ENCODE measurements around the gene DNAJC15.

DNAJC15 gene

DNA sequence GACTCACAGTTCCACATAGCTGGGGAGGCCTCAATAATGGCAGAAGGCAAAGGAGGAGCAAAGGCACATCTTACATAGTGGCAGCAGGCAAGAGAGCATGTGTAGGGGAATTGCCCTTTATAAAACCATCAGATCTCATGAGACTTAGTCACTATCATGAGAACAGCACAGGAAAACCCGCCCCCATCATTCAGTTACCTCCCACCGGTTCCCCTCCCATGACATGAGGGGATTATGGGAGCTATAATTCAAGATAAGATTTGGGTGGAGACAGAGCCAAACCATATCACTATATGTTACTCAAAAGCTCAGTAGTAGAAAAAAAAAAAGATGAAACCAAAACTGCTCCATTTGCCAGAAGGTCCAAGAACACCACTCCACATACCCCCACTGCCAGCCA lies 58.5 kb downstream of the DNAJC15 start:
- in situ Hi-C loops (cut with MboI; ENCODE audit: low sequenced_read_pairs), result no loop called here

DNA sequence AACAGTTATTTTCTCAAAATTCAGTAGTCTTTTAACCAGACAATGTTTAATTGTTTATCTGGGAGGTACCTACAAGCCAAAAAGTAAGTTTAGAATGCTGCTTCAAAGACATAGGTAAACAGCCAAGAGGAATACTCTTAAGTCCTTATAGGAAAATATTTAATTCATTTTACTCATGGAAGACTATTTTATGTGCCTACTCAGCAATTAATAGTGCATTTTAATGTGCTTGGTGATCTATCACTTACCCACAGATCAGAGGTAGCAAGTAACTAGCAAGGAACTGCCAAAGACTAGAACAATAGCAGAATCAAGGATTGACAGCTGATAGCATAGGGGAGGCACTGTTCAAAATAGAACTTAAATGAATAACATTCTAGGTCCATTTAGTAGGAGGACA lies 60.4 kb downstream of the DNAJC15 start:
- in situ Hi-C loops (cut with MboI; ENCODE audit: low sequenced_read_pairs), result no loop called here

DNA sequence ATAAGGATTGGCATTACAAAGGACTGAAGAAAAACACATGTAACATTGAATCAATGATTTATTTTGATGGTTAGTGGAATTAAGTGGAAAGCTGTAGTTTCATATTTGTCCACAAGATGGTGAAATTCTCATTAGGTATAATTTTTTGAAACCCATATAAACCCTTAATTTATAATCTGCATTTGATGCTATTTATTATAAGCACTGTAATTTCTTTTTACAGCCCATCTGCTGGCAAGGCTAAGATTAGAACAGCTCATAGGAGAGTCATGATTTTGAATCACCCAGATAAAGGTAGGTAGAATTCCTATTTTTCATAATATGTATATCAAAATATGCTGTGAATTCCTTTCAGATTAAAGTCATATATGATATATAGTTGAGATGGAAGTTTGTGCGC lies 62.2 kb downstream of the DNAJC15 start:
- in situ Hi-C loops (cut with MboI; ENCODE audit: low sequenced_read_pairs), result no loop called here

DNA sequence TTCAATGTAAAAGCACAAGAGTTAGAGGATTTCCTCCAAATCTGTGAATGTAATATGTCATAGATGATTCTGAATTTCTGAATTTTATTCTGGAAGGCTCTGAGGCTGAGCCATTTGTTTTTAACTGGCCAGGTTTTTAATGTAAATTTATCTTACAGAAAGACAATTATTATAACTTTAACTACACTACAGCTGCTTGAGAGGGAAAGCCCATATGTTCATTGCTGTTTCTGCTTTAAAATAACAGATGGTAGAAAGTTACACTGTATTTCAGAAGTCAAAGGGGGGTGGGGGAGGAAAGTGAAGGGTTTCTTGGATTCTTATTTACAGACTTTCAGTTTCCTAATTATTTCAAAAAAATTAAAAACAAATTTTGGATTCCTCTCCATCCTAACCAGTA lies 62.8 kb downstream of the DNAJC15 start:
- in situ Hi-C loops (cut with MboI; ENCODE audit: low sequenced_read_pairs), result no loop called here

DNA sequence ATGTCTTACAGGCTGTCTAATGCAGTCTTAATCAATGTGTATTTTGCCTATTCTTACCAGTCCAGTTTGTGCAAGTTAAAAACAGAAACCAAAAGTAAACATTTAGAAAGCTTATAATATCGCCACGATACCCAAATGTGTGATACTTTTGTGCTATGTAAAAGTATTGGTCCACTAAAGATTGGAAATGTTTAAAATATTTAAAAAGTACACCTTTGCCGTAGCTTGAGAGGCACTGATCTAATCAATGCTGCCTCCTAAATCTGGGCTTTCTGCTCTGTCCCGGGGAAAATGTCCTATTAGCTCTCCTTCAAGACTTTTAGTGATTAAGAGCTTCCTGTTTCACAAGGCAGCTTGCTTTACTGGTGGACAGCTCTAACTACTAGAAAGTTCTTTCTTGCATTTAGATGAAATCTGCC lies 64.7 kb downstream of the DNAJC15 start:
- in situ Hi-C loops (cut with MboI; ENCODE audit: low sequenced_read_pairs), result no loop called here

DNA sequence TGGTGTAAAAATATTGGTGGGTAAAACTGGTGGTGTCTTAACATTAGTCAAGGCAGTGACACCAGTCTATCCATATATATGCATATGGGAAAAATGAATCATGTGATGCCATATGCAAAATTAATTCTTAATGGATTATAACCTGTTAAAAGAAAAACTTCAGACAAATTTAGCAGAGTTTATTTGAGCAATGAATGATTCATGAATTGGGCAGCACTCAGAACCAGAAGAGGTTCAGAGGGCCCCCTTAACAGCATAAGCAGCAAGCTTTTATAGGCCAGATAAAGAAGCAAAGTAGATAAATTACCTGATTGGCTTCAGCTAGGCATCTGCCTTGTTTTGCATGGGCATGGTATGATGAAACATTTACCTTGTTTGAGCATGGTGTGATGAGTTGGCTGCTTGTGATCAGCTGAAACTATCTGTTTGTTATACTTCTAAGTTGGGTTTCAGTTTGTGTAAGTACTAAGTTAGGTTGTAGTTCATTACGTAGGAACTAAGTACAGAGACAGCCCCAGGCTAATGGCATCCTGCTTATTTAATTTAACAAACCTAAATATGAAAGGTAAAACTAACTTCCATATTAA lies 66.6 kb downstream of the DNAJC15 start:
- in situ Hi-C loops (cut with MboI; ENCODE audit: low sequenced_read_pairs), result no loop called here

DNA sequence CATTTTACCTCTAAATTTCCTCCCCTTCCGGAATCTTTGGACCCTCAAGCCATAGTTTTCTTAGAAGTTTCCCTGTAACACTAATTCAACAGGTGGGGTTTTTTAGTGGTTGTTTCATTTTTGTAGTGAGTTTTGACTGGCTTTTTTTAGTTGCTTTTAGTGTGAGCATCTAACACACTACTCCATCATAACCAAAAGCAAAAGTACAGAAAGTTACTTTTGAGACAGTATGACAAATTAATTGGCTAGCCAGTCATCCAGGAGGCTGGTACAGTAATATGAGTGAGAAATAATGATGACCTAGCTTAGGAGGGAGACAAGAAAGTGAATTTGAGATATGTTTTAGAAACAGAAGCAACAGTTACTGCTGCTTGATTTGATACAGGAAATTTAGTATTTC lies 71.5 kb downstream of the DNAJC15 start:
- in situ Hi-C loops (cut with MboI; ENCODE audit: low sequenced_read_pairs), result no loop called here

DNA sequence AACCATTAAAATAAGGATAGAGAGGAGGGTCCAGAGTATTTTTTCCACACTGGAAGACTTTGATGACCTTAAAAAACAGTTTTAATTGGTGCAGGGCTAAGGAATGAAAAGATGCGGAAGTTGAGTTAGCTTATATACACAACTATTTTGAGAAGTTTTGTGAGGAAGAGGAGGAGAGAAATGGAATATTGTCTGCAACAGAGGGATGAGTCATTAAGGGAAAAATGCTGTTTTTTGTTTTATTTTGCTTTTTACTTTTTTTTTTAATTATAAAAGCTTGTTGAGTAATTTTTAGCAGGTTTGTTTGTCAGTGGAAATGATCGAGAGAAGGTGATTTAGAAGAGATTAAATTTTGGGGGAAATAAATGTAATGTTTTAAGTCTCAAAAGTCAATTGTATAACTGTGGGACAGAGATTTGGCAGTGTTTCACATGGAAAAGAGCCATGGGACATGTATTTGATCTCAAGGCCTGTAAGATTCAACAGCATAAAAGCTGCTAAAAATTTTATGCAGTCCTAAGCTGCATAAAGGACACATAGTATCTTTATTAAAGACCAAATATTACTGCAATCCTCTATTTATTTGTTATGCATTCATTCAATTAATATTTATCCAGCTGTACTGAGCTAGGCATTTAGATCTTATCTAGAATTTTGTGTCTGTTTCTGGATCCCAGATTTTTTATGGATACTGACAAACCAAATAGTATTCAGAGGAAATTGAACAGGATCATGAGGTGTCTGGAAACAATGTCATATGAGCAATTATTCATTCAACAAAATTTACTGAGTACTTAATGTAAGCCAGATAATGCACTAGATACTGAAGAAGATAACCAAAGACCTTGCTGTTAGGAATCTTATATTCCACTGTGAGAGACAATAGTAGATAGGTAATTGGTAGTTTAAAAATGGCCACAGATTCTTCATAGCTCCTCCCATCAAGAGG lies 72.7 kb downstream of the DNAJC15 start:
- in situ Hi-C loops (cut with MboI; ENCODE audit: low sequenced_read_pairs), result no loop called here

DNA sequence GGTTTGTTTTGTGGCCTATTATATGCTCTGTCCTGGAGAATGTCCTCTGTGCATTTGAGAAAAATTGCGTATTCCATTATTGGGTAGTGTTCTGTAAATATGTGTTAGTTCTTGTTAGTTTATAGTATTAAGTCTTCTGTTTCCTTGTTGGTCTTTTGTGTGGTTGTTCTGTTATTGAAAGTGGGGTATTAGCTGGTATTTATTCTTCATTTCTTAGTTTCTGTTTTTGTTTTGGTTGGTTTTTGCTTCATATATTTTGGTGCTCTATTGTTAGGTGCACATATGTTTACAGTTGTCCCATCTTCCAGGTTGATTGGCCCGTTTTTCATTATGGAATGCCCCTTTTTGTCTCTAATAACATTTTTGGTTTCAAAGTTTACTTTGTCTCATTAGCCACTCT lies 77.3 kb downstream of the DNAJC15 start:
- in situ Hi-C loops (cut with MboI; ENCODE audit: low sequenced_read_pairs), result no loop called here

DNA sequence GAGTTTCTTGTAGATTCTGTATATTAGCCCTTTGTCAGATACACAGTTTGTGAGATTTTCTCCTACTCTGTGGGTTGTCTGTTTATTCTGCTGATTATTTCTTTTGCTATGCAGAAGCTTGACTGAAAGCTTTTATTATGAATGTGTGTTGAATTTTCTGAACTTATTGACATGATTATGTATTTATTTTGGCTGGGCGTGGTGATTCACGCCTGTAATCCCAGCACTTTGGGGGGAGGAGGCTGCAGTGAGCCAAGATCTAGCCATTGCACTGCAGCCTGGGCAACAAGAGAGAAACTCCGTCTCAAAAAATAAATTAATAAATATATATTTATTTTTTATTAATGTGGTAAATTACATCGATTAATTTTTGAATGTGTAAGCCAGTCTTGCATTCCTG lies 78.9 kb downstream of the DNAJC15 start:
- in situ Hi-C loops (cut with MboI; ENCODE audit: low sequenced_read_pairs), result no loop called here

DNA sequence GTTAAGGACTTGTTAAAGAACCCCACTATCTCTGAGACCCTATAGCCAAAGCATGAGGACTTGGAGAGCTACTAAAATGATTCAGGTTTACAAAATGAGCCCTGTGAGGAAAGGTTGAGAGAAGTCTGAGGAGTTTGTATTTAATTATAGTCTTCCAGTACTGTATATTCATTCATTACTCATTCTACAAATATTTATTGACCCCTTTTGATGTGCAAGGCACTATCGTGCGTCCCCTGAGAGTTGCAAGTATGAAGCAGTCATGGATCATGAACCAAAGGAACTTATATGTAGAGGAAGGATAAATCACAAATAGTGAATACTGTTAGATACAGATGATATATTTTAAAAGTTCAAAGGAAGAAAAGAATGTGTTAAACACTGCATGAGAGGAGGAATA lies 84.4 kb downstream of the DNAJC15 start:
- in situ Hi-C loops (cut with MboI; ENCODE audit: low sequenced_read_pairs), result no loop called here

DNA sequence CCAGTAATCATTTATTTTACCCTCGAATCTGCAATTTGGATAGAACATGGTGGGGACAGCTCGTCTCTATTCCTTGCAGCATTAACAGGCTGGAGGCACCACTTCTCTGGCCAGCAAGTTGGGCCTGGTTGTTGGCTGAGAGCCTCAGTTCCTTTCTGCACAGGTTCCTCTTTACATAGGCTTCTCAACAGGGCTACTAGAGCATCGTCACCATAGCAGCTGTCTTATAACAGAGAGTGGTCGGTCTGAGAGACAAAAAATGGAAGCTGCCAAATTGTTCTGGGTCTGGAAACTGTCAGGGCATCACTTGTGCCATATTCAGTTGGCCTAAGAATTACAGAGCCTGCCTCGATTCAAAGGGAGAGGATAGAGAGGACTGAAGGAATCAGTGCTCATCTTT lies 86.7 kb downstream of the DNAJC15 start:
- in situ Hi-C loops (cut with MboI; ENCODE audit: low sequenced_read_pairs), result no loop called here

DNA sequence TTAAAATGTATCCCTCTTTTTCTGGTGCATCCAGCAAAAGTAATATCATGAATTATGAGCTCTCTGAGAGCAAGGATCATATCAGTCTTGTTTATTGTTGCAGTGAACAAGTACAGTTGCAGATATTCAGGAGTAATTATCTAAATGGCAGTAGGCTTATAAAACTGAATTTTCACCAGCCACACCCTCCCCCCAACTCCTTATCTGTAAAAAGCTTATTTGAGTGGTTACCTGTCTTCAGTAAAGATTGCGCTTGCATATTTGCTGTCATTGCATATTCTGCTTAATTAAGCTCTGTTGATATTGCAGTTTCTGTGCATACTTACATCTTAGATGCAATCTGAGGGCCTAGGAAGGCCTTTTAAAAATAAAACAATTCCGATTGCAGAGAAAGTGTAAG lies 87.3 kb downstream of the DNAJC15 start:
- in situ Hi-C loops (cut with MboI; ENCODE audit: low sequenced_read_pairs), result no loop called here

DNA sequence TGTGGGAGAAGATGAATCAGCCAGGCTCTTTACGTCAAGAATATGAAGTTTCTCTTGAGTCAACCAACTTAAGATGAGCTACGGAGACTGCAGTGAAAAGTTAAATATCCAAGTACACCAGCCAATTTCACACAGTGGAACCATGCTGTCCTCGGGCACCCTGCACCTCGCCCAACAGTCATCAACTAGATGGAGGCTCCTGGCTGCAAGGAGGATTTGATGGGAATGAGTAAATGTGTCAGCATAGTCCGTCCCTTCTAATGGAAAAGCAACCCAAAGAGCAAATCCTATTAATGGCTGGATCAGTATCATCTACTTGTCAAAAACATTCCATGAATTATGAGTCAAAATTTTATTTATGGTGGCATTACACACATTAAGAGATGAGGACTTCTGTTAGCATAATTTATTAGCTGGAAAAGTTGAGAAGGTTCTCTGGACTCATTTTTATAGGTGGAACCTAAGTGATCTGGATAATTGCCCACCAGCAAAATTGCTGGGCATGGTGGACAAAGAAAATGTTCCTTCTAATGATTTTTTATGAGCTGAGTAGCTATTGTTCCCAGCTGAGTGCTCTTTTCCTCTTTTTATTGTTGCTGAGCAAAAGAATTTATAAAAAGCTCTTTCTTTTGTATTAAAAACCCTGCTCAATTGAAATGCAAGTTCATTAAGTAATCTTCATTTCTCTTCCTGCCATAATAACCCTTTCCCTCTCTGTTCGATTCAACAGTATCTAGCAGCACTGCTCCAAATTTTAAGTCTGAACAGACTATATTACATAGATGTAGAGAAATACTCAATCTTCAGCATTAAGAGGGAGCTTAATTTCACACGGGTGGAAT lies 88.4 kb downstream of the DNAJC15 start:
- in situ Hi-C loops (cut with MboI; ENCODE audit: low sequenced_read_pairs), result no loop called here

DNA sequence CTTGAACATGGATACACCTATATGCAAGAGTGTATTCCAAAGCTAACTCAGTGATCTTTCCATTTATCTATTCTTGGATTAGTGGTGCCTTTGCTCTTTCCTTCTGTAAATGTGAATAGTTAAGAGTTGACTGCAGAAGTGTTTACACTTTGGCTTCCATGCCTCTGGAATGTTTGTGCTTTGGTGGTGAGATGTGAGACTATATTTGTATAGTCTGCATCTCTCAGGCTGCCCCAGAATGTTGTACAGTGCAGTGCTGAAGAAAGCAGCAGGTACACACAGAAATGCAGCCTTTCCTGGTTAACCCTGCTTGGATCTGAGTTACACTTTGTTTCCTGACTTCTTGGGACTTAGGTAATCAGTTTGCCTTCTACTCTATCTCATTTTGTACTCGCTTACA lies 90.2 kb downstream of the DNAJC15 start:
- in situ Hi-C loops (cut with MboI; ENCODE audit: low sequenced_read_pairs), result no loop called here

DNA sequence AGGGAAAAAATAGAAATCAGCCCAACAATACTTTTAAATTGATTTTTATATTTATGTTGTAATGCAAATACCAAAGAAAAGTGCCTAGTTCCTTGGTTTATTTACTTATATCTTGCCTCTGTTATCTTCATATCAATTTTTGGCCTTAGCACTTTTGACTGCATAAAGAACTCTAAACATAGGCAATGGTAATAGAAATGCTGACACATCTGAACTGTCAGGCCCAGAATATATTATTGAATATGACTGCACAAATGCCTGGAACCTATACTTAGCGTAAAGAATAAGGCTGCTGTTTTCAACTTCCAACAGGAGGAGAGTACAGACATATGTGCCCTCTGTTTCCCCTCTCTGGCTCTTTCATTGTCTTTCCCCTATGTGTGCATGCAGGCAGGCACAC lies 91.1 kb downstream of the DNAJC15 start:
- in situ Hi-C loops (cut with MboI; ENCODE audit: low sequenced_read_pairs), result no loop called here

DNA sequence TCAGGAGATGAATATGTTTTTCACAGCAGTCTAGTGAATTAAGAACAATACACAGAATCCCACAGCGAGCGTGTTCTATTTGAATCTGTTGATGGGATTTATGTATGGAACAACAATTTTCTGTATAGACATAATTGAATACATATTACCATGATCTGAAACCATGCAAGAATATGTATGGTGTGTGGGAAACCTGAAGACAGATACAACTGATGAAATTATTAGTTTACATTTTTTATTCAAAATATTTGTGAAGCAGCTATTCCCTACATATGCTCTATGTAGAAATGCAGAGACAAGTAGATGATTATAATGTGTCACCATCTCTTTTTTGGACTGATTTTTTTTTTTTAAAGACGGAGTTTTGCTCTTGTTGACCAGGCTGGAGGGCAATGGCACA lies 91.8 kb downstream of the DNAJC15 start:
- in situ Hi-C loops (cut with MboI; ENCODE audit: low sequenced_read_pairs), result no loop called here

DNA sequence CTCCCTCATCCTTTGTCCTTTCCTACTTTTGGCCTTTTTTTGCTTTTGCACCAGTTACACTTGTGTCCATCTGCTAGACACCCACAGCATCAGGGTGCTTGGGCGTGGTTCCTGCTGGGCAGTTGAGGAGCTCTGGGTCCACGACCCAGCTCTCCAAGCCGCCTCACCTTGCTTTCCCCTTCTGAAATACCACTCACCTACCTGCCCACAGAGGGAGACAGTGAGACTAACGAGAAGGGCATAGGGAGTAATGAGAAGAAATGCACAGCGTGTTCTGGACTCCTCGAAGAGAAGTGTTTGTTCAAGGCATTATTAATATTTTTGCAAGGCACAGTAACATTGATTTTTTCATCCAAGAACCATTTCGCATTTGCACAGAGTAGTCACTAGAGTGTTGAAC lies 92.9 kb downstream of the DNAJC15 start:
- in situ Hi-C loops (cut with MboI; ENCODE audit: low sequenced_read_pairs), result no loop called here

DNA sequence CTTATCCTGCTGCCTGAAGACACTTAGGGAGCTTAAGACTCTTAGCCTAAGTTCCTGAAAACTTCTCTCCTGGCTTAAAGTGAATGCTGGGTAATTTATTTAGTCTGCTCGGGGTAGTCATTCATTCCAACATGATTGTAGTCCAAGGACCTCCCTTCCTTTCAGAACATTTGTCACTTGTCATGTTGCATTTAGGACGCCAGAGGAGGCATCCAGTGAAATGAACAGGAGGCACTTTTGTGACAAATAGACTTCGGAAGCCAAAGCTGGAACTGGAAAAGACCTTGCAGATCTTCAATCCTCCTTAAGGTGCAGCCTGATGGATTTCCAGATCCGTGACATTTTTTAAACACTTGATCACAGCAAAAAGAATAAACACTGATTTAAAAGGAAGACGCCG lies 95.1 kb downstream of the DNAJC15 start:
- in situ Hi-C loops (cut with MboI; ENCODE audit: low sequenced_read_pairs), result no loop called here

DNA sequence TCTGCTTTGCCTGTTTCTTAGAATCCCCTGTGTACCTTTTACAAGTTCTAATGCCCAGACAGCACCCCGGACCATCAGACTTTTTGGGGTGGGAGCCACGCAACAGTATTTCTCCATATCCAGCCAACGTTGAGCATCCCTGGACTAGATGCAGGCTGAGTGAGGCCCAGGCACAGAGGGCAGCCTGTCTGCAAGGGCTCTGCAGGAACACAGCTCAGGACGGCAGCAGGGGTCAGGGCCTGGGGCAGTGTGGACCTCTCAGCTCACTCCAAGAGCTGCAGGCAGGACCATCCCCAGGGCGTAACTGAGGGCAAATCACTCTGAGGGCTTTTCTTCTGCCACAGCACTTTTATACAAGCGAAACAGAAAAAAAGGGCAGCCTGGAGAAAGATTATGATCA lies 95.8 kb downstream of the DNAJC15 start:
- in situ Hi-C loops (cut with MboI; ENCODE audit: low sequenced_read_pairs), result no loop called here

DNA sequence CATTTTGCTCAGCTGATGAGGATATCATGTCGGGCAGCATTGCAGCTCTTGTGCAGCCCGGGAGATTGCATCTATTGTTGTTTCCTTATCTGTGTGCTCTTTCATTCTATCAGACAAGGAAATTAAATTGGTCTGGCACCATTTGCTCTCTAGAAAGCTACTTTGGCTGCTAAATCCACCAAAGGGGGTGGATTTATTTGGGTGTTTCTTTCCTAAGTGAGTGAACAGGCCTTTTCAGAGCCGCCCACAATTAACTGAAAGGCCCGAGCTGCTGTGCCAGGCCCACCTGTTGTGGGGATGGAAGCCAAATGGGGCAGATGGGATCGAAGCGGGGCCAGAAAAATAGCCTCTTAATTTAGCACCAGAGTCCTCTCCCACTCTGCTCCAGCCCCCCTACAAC lies 99.4 kb downstream of the DNAJC15 start:
- in situ Hi-C loops (cut with MboI; ENCODE audit: low sequenced_read_pairs), result no loop called here

DNA sequence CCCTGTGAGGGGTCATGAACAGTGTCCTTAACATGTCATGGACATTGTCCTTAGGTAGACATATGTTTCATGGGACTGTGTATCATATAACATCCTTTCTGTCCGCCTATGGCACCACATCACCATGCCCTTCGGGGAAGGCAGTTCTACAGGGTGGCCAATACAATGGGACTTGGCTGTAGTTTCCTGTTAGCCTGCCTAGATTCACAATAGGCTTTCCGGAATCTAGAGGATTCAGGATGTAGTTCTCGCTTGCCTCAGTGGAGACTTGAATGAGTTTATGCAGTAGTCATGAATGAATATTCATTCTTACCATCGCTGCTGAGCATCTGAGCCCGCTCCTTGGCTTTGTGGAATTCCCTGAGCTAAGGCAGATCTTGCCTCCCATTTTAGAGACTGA lies 100.5 kb downstream of the DNAJC15 start:
- in situ Hi-C loops (cut with MboI; ENCODE audit: low sequenced_read_pairs), result no loop called here

Data from HL-60/S4 (cell line).